OCI-M1 (cell line): ENCODE measurements around the gene KRT33A.
"Not testable (repeated sequence)": the region's sequence is repeated elsewhere in the genome, so short reads cannot be mapped to it uniquely, and the experiment has no call there.

ENCODE experiments used
- DNase-seq: peaks from one replicate; lab custom pipeline; 2025; lab: John Stamatoyannopoulos, UW

Gene KRT33A

DNA sequence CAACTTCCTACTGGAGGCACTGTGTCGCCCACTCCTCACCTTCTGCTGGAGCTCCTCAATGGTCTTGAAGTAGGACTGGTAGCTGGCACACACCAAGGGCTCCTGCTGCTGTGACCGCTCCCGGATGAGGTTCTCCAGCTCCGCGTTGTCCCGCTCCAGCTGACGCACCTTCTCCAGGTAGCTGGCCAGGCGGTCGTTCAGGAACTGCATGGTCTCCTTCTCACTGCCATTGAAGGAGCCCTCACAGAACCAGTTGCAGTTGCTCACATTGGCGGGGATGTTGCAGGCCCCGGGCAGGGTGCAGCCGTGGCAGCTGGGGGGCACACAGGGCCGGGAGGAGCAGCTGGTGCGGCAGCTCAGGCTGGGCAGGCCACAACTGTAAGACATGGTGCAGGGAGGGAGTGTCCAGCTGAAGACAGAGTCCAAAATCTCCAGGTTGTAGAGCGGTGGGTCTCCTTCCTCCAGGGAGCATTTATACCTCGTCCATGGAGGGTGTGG, at the start of gene KRT33A:
Gene KRT33A, minus strand, starts transcription at position 448 of the 498 bp plus-strand sequence. Its CDS starts 61 bp downstream, at position 387.
- not testable (repeated sequence) for DNase-seq

DNA sequence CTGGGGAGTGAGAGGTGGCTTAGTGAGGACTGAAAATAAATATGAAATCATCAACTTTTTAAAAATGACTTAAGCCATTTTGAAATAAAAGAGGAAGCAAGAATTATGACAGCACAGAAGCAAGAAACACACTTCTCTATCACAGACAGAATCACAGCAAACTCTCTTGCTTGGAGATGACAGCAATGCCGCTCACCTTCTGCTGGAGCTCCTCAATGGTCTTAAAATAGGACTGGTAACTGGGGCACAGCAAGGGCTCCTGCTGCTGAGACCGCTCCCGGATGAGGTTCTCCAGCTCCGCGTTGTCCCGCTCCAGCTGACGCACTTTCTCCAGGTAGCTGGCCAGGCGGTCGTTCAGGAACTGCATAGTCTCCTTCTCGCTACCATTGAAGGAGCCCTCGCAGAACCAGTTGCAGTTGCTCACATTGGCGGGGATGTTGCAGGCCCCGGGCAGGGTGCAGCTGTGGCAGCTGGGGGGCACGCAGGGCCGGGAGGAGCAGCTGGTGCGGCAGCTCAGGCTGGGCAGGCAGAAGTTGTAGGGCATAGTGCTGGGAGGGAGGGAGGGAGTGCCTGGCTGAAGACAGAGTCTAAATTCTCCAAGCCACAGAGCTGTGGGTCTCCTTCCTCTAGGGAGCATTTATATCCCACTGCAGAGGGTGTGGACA, 46.5 kb upstream of the KRT33A start, which contains the start of gene KRT31:
Gene KRT31, minus strand, starts transcription at position 613 of the 665 bp plus-strand sequence. Its CDS starts 69 bp downstream, at position 544.
- no peak for DNase-seq

GRCh38 chr17:41396340-41396739, 45.7 kb upstream of the KRT33A start:
- DNase-seq = no peak

DNA sequence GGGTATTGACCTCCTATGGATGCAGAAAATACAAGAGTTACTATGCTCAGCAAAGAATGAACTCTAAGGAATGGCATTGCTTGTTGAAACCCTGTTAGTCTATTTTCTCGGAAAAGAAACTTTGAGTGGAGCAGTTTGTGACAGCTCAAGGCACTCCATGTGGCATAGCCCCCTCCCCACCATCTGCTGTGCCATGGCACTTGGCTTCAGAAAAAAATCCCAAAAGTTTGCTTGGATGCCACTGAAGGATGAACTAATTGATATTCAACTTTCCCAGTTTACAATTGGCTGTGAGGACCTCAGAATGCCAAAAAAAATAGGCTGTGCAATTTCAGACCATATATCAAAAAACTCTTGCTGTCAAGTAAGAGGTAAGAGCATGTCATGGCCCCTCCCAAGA, 45.0 kb upstream of the KRT33A start:
- DNase-seq = no peak

DNA sequence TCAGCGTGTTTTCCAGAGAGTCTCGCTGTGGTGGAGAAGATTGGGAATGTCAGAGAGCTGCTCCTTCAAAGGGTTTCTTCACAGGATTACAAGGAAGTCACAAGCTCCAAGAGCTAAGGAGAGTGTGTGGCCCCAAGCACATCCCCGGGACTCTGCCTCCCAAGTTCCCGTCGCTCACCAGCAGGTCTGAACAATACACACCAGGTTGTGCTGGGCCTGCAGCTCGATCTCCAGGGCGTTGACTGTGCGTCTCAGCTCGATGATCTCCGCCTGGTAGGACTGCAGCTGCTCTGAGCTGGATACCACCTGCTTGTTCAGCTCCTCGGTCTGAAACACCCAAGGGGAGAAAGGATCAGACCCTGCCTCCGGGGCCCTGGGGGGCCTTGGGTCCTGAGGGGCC, 44.4 kb upstream of the KRT33A start:
- not testable (repeated sequence) for DNase-seq

DNA sequence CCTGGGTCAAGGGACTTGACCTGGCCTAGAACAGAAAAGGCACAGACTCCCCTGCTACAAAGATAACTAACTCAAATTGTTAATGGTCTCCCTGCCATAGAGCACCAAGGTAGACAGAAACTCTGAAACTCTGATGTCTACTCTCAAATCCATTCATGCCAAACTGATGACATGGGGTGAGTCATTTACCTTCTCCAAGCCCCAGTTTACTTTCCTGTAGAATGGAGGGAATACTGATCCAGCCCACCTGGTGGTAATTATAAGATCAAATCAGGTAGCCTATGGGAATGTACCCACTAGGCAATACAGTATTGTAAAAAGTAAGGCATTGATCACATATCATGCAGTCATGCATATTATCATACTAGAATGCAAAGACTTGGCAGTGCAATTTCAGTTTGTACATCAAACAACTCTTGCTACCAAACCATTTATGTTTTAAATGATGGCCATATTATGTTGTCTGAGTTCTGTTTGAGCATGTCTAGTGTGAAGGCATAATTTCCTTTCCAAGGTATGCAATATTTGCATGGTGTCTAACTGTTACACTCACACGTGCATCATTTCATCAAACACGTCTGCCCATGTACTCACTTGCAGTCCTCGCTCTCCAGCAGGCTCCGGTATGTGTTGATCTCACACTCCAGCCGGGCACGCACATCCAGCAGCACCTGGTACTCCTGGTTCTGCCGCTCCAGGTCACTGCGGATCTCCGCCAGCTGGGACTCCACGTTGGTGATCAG, 43.8 kb upstream of the KRT33A start:
- no peak for DNase-seq

DNA sequence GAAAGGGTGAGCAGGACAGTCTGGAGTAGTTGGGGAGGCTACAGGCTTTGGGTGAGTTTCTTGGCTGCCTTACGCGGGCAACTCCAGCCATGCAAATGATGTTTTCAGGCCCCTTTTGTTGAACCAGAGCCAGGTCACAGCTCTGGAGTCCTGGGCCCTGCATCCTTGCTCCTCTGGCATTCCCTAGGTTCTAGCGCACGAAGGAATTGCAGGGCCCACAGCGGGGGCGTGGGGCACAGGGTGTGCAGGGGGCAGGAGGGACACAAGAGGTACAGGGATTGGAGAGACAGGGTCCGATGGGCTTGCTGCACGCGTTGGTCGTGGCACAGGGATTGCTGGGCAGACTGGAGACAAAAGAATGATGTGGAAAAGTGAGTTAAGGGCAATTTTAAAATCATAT, 43.2 kb upstream of the KRT33A start:
- DNase-seq = no peak

- DNase-seq = no peak
These were observed 42.7 kb upstream of the KRT33A start for GRCh38 chr17:41393294-41393693.

GRCh38 chr17:41392278-41392677, 41.6 kb upstream of the KRT33A start:
- no peak for DNase-seq

GRCh38 chr17:41391535-41391934, 40.9 kb upstream of the KRT33A start:
- DNase-seq = no peak

- no peak for DNase-seq
These were observed 39.8 kb upstream of the KRT33A start for GRCh38 chr17:41390411-41390938.

DNA sequence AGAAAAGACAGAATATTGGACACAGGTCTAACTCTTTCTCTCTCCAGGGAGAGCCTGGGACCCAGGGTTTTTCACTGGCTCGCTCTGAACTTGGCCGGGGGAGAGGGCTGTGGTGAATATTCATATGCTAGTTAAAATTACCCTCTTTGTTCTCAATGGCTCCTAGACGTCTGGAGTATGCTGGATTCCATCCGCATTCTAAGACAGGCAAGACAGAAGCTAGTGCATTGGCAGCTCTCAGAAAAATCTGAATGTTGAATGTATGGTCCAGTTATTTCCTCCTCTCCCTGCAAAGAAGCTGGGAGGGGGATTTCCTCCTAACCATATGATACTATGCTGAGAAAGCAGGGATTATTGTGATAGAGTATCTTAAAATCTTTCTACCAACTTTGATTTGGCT, 37.0 kb upstream of the KRT33A start:
- no peak for DNase-seq

- no peak for DNase-seq
These were observed 35.6 kb upstream of the KRT33A start for GRCh38 chr17:41386227-41386626.

DNA sequence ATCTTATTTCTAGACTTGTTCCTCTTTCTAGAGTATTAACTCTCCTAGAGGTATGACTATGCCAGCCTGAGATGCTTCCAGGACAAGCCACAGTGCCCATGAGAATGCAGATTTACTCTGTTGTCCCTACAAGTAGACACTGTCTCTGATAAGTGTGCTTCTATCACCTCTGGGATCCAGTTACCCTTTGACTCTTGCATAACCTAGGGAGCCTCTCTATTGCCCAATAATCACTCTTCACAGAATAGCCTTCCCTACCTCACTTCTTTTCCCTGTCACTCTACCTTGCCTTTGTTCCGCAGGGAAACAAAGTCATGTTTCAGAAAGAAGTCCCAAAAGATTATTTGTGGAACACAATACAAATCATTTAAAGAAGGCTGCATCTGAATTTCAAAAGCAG, 33.1 kb upstream of the KRT33A start:
- no peak for DNase-seq

GRCh38 chr17:41382394-41382793, 31.8 kb upstream of the KRT33A start:
- DNase-seq = no peak

DNA sequence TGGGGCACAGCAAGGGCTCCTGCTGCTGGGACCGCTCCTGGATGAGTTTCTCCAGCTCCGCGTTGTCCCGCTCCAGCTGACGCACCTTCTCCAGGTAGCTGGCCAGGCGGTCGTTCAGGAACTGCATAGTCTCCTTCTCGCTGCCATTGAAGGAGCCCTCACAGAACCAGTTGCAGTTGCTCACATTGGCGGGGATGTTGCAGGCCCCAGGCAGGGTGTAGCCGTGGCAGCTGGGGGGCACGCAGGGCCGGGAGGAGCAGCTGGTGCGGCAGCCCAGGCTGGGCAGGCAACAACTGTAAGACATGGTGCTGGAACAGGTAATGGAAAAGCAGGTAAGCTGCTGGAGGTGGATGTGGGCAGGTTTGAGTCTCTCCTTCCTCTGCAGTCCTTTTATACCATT, 31.3 kb upstream of the KRT33A start, which contains the start of gene KRT34:
Gene KRT34, minus strand, starts transcription at position 364 of the 400 bp plus-strand sequence. Its CDS starts 60 bp downstream, at position 304.
- not testable (repeated sequence) for DNase-seq

DNA sequence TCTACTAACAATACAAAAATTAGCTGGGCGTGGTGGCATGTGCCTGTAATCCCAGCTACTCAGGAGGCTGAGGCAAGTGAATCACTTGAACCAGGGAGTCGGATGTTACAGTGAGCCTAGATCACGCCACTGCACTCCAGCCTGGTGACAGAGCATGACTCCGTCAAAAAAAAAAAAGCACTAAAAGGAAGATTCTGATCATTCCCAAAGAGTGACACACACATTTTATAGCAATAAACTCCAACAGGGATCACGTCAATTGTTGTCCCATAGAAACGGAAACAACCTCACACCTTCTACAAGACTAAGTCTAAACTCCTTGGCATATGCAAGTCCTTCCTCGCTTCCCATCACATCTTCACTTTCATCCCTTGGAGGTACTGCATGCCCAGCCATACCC, 29.5 kb upstream of the KRT33A start:
- DNase-seq = not testable (repeated sequence)

DNA sequence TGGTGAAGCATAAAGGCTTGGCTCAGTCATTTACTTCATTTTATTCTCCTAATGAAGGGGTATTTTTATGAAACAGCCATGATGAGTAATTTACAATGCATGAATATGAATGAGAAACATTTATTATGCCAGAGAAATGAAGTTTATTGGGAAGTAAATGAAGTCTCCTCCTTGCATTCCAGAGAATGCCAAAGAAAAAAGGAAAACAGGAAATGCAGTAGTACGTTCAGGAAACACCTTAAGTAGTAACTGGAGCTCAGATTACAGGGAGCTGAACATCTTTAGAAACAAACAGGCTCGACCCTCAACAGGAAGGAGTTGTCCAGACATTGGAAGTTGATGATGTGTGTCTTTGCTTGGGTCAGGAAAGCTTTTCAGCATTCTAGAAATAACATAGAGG, 26.9 kb upstream of the KRT33A start:
- no peak for DNase-seq

DNA sequence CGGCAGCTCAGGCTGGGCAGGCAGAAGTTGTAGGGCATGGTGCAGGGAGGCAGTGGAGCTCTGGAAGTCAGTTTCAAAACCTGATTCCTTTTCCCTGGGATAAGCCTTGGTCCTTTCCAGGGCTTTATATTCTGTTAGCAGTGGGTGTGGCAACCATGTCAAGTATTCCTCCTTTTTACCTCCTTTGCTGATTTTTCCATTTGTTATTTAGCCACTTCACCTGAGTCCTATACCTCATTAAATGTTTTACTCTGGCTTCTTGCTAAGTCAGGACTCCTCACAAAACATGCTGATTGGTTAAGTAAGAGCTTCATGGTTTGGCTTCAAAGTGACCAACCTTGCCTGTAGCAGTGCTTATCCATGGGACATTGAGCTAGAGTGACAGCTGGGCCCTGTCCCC, 19.1 kb upstream of the KRT33A start, which contains the start of gene KRT33B:
Gene KRT33B, minus strand, starts transcription at position 101 of the 400 bp plus-strand sequence. Its CDS starts 63 bp downstream, at position 38.
- DNase-seq = no peak

DNA sequence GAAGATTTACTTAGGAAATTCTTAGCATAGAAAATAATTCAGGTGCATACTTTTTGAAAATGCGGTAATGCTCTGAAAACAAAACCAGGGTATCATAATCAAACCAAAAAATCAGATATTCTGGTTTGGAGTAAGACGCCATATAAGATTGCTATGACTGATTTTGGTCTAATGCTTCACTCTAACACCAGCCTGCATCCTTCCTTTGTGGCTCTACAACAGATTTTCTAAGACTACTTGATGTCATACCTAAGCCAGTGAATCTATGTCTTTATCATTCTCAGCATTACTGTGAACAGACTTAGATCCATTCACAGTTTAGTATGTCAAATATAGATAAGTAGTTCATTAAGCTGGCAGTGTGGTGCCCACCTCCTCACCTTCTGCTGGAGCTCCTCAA, 18.4 kb upstream of the KRT33A start:
- DNase-seq = no peak

DNA sequence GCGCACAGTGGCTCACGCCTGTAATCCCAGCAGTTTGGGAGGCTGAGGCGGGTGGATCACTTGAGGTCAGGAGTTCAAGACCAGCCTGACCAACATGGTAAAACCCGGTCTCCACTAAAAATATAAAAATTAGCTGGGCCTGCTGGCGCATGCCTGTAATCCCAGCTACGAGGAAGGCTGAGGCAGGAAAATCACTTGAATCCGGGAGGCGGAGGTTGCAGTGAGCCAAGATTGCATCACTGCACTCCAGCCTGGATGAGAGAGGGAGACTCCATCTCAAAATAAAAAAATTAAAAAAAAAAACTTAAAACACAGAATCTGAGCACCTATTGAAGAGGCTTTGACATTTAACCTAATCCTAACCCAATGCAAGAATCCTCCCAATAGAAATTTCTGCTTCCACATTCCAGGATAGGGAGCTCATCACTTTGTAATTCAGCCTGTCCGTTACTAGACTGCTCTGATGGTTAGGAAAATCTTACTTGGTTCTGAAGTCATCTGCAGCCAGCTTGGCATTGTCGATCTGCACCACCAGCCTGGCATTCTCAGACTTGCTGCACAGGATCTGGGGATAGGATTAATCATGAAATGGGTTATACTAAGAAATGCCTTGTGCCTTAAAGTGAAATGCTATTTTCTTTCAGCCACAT, 16.9 kb upstream of the KRT33A start:
- no peak for DNase-seq

DNA sequence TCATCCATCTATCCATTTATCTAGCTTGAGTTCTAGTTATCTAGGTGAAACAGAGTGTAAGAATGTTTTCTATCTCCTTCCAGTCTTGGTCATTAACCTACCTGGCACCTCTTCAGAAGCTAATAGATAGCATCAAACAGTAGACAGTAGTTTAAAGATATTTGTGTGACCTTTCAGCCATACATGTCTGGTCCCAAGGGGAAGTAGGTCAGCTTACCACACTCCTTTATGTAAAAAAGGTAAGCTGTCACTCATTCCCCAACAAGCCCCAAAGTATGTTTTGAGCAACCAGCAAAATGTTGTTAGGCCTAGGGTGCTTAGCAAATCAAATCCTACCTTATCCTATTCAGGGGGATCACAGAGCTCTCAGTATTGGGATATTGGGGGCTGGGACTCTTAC, 15.4 kb upstream of the KRT33A start:
- DNase-seq = no peak
